ENCODE measurements around the gene KLHL29. TPM values are rescaled to one million over a fixed set of nuclear protein-coding genes. Genes with fewer than 3 reads are reported as not detected.
A peak's percentile ranks its signal among the peaks of the same experiment; 100 is the strongest.

Gene KLHL29
- total RNA-seq, 2 donors from 2014 or later, result 1.0 to 2.4 TPM

GRCh38 chr2:23502096-23502495, 117.1 kb downstream of the KLHL29 start:
- no peak overlapping the region for H3K4me3 Mint-ChIP-seq
- peaks cover 25% of the 10 kb centered on the region for H3K4me1 Mint-ChIP-seq
- H3K27ac ChIP-seq (ENCODE audit: low read depth, low read length), result peak overlapping the region; percentile 90
- H3K27me3 ChIP-seq (ENCODE audit: control insufficient read depth, insufficient read depth, low read length, poor library complexity, severe bottlenecking), result no peaks in the 10 kb centered on the region
- no peaks in the 10 kb centered on the region for H3K9me3 ChIP-seq (ENCODE audit: control insufficient read depth, low read length)
- no peak for DNase-seq
- no peaks in the 10 kb centered on the region for H3K9me3 Mint-ChIP-seq
- WGBS, 2 experiments (ENCODE audit: insufficient coverage in 1 of 2, insufficient read length in 1 of 2), result 78 to 88% methylated on average over 13 to 15 of the region's 15 CpGs
- H3K36me3 Mint-ChIP-seq (ENCODE audit: low read depth), result no peaks in the 10 kb centered on the region
- H3K27ac Mint-ChIP-seq, result no peak overlapping the region
- peaks cover 5% of the 10 kb centered on the region for H3K4me1 ChIP-seq (ENCODE audit: control insufficient read depth, insufficient read depth, low read length)
- no peak overlapping the region for H3K9ac ChIP-seq (ENCODE audit: extremely low read depth, low read length, poor library complexity, severe bottlenecking)
- no peaks in the 10 kb centered on the region for H3K36me3 ChIP-seq (ENCODE audit: control insufficient read depth, insufficient read depth, low read length)
- TF ChIP-seq, protein P1, sequence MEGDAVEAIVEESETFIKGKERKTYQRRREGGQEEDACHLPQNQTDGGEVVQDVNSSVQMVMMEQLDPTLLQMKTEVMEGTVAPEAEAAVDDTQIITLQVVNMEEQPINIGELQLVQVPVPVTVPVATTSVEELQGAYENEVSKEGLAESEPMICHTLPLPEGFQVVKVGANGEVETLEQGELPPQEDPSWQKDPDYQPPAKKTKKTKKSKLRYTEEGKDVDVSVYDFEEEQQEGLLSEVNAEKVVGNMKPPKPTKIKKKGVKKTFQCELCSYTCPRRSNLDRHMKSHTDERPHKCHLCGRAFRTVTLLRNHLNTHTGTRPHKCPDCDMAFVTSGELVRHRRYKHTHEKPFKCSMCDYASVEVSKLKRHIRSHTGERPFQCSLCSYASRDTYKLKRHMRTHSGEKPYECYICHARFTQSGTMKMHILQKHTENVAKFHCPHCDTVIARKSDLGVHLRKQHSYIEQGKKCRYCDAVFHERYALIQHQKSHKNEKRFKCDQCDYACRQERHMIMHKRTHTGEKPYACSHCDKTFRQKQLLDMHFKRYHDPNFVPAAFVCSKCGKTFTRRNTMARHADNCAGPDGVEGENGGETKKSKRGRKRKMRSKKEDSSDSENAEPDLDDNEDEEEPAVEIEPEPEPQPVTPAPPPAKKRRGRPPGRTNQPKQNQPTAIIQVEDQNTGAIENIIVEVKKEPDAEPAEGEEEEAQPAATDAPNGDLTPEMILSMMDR (conservative IDR thresholded peaks at IDR 0.05), result no peak
- H3K4me3 ChIP-seq (ENCODE audit: low read length), result no peak overlapping the region
- H3K27me3 Mint-ChIP-seq (ENCODE audit: insufficient read depth), result no peaks in the 10 kb centered on the region

GRCh38 chr2:23503097-23503496, 118.1 kb downstream of the KLHL29 start:
- Histone ChIP-seq H3K4me1 (ENCODE audit: control insufficient read depth, insufficient read depth, low read length) (peaks cover 9% of the 10 kb centered on the region), H3K27me3 (ENCODE audit: control insufficient read depth, insufficient read depth, low read length, poor library complexity, severe bottlenecking) (no peaks in the 10 kb centered on the region), H3K36me3 (ENCODE audit: control insufficient read depth, insufficient read depth, low read length) (no peaks in the 10 kb centered on the region), H3K27ac (ENCODE audit: low read depth, low read length) (peak overlapping the region; percentile 90), H3K9ac (ENCODE audit: extremely low read depth, low read length, poor library complexity, severe bottlenecking) (no peak overlapping the region), H3K9me3 (ENCODE audit: control insufficient read depth, low read length) (no peaks in the 10 kb centered on the region), H3K4me3 (ENCODE audit: low read length) (no peak overlapping the region)
- no peak overlapping the region for H3K27ac Mint-ChIP-seq
- H3K27me3 Mint-ChIP-seq (ENCODE audit: insufficient read depth), result no peaks in the 10 kb centered on the region
- no peaks in the 10 kb centered on the region for H3K9me3 Mint-ChIP-seq
- no peaks in the 10 kb centered on the region for H3K36me3 Mint-ChIP-seq (ENCODE audit: low read depth)
- TF ChIP-seq, protein P1 (conservative IDR thresholded peaks at IDR 0.05), result no peak
- DNase-seq, result no peak
- peaks cover 27% of the 10 kb centered on the region for H3K4me1 Mint-ChIP-seq
- WGBS, 2 experiments (ENCODE audit: insufficient coverage in 1 of 2, insufficient read length in 1 of 2), result 70 to 90% methylated on average over 6 of the region's 6 CpGs
- H3K4me3 Mint-ChIP-seq, result no peak overlapping the region

- no peak overlapping the region for H3K27ac Mint-ChIP-seq
- no peaks in the 10 kb centered on the region for H3K36me3 Mint-ChIP-seq (ENCODE audit: low read depth)
- WGBS, 2 experiments (ENCODE audit: insufficient coverage in 1 of 2, insufficient read length in 1 of 2), result 62 to 81% methylated on average over 4 to 7 of the region's 7 CpGs
- Histone ChIP-seq H3K4me1 (ENCODE audit: control insufficient read depth, insufficient read depth, low read length) (peaks cover 10% of the 10 kb centered on the region), H3K36me3 (ENCODE audit: control insufficient read depth, insufficient read depth, low read length) (no peaks in the 10 kb centered on the region), H3K27ac (ENCODE audit: low read depth, low read length) (peak overlapping the region; percentile 90), H3K27me3 (ENCODE audit: control insufficient read depth, insufficient read depth, low read length, poor library complexity, severe bottlenecking) (no peaks in the 10 kb centered on the region), H3K9ac (ENCODE audit: extremely low read depth, low read length, poor library complexity, severe bottlenecking) (no peak overlapping the region), H3K9me3 (ENCODE audit: control insufficient read depth, low read length) (no peaks in the 10 kb centered on the region), H3K4me3 (ENCODE audit: low read length) (no peak overlapping the region)
- H3K4me1 Mint-ChIP-seq, result peaks cover 27% of the 10 kb centered on the region
- H3K27me3 Mint-ChIP-seq (ENCODE audit: insufficient read depth), result no peaks in the 10 kb centered on the region
- TF ChIP-seq, protein P1 (conservative IDR thresholded peaks at IDR 0.05), result peak; percentile 25
- no peak for DNase-seq
- H3K4me3 Mint-ChIP-seq, result no peak overlapping the region
- no peaks in the 10 kb centered on the region for H3K9me3 Mint-ChIP-seq
These were observed 118.7 kb downstream of the KLHL29 start for GRCh38 chr2:23503682-23504081.

Measured in endodermal cell (in vitro differentiated cells).